Hypothalamus (tissue), 51 donors: Measurements from ENCODE around the gene LRTM1.

Experiments
- DNase-seq, 51 donors: peaks; one replicate each; lab custom pipeline; 2025; lab: John Stamatoyannopoulos, UW

LRTM1 gene

GRCh38 chr3:54897028-54897711, 30.7 kb downstream of the LRTM1 start:
- no peak for DNase-seq

GRCh38 chr3:54895613-54896012, 32.2 kb downstream of the LRTM1 start:
- no peak for DNase-seq

- no peak for DNase-seq
These were observed 35.7 kb downstream of the LRTM1 start for GRCh38 chr3:54892168-54892567.

GRCh38 chr3:54891540-54891897, 36.3 kb downstream of the LRTM1 start:
- DNase-seq = peak in 30 of 51 donors; percentile 1 to 76 (median 22)

- no peak for DNase-seq
These were observed 38.1 kb downstream of the LRTM1 start for GRCh38 chr3:54889731-54890130.

GRCh38 chr3:54888873-54889272, 39.0 kb downstream of the LRTM1 start:
- no peak for DNase-seq

GRCh38 chr3:54888162-54888561, 39.7 kb downstream of the LRTM1 start:
- DNase-seq = peak in 1 of 51 donors; percentile 2

- DNase-seq = no peak
These were observed 45.6 kb downstream of the LRTM1 start for GRCh38 chr3:54882129-54882833.

- DNase-seq = no peak
These were observed 49.7 kb downstream of the LRTM1 start for GRCh38 chr3:54878145-54878544.

- DNase-seq = no peak
These were observed 50.1 kb downstream of the LRTM1 start for GRCh38 chr3:54877730-54878129.

- DNase-seq = no peak
These were observed 51.2 kb downstream of the LRTM1 start for GRCh38 chr3:54876694-54877093.

- DNase-seq = no peak
These were observed 52.1 kb downstream of the LRTM1 start for GRCh38 chr3:54875596-54876268.

GRCh38 chr3:54874816-54875556, 52.9 kb downstream of the LRTM1 start:
- no peak for DNase-seq

GRCh38 chr3:54873059-54874010, 54.5 kb downstream of the LRTM1 start:
- DNase-seq = peak in 2 of 51 donors; percentile 2 to 19

GRCh38 chr3:54871867-54872266, 56.0 kb downstream of the LRTM1 start:
- DNase-seq = no peak

GRCh38 chr3:54870423-54870822, 57.4 kb downstream of the LRTM1 start:
- DNase-seq = peak in 17 of 51 donors; percentile 1 to 55 (median 19)
